Endothelial cell (in vitro differentiated cells): ENCODE results near the gene CRMP1. TPM values are rescaled to one million over a fixed set of nuclear protein-coding genes. Genes with fewer than 3 reads are reported as not detected.

Experiments used
- DNase-seq: peaks from one replicate; pipeline ENCODE4 v3.0.0; 2021; ENCODE audit warnings: low spot score
- H3K27ac Mint-ChIP-seq: one replicate; pipeline ENCODE4 v1.8.0; 2021; ENCODE audit warnings: mixed read lengths, inconsistent platforms; ENCODE audit not compliant: unreplicated experiment
- H3K27me3 Mint-ChIP-seq: one replicate; pipeline ENCODE4 v1.8.0; 2021; ENCODE audit warnings: mild to moderate bottlenecking, moderate library complexity, mixed read lengths, inconsistent platforms; ENCODE audit not compliant: unreplicated experiment
- H3K36me3 Mint-ChIP-seq: one replicate; pipeline ENCODE4 v1.8.0; 2021; ENCODE audit warnings: mild to moderate bottlenecking, low read depth, mixed read lengths, inconsistent platforms; ENCODE audit not compliant: unreplicated experiment
- H3K4me1 Mint-ChIP-seq: one replicate; pipeline ENCODE4 v1.8.0; 2021; ENCODE audit warnings: mild to moderate bottlenecking, mixed read lengths, inconsistent platforms; ENCODE audit not compliant: unreplicated experiment
- H3K4me3 Mint-ChIP-seq: one replicate; pipeline ENCODE4 v1.8.0; 2021; ENCODE audit warnings: mild to moderate bottlenecking, mixed read lengths, inconsistent platforms; ENCODE audit not compliant: unreplicated experiment
- H3K9me3 Mint-ChIP-seq: one replicate; pipeline ENCODE4 v1.8.0; 2021; ENCODE audit warnings: mixed read lengths, inconsistent platforms; ENCODE audit not compliant: unreplicated experiment
- long read RNA-seq: library from polyadenylated mRNA; unstranded; transcript quantifications from one replicate; pipeline ENCODE4 v2.0.0, GENCODE V29; 2020; ENCODE audit not compliant: unreplicated experiment
- total RNA-seq: library from RNA; stranded (reverse); fragmentation: NEBNext Ultra II Directional; extraction: Animal tissue kit (Norgen Biotek cat#: 25700); gene quantifications from one replicate; pipeline ENCODE4 v1.2.1, GENCODE V29; 2021; ENCODE audit not compliant: unreplicated experiment
- TF ChIP-seq, protein P1 (sequence below): fragments of 200-600 bp; sonication (generic); IDR thresholded peaks from one replicate; pipeline ENCODE4 v1.5.0; 2021; ENCODE audit warnings: antibody characterized with exemption; ENCODE audit not compliant: unreplicated experiment

CRMP1 gene
- 71.2 TPM for total RNA-seq
- long read RNA-seq, transcript CRMP1-202 (14 exons, 2,911 nt), result major isoform, 65 of 75 reads
- long read RNA-seq, partial matches to known transcripts, result 3 of 75 reads
- long read RNA-seq, other reads (novel, unspliced or antisense), result 7 of 75 reads

DNA sequence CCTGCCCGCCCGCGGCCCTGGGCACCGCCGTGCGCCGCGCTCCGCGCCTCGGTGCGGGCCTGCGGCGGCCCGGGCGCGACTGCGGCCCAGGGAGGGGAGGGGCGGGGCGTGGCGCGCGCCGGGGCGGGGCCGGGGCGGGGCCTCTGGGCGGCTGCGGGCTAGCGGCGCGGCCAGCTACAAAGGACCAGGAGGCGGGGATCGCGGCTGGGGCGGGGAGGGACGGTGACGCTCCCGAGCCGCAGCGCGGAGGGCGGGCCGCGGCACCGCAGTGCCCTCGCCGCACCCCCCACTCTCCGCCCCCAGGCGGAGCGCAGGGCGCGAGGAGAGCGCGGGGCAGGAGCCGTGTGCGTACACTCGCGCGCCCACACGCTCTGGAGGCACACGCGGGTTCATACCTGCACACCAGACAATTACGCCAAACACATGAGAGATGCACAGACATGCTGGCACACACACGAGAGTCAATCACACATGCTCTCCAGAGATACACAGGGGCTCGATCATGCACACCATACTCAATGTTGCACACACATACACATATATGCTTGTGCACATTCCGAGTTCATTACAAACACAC is at the start of gene CRMP1:
CRMP1 (minus strand) TSS at position 83 of the 577 bp plus-strand sequence. CDS start 117 bp downstream, outside the sequence.
- H3K9me3 Mint-ChIP-seq, result no peaks in the 10 kb centered on the region
- H3K36me3 Mint-ChIP-seq, result peaks cover 8% of the 10 kb centered on the region
- peaks cover 29% of the 10 kb centered on the region for H3K27me3 Mint-ChIP-seq
- TF ChIP-seq, protein P1, sequence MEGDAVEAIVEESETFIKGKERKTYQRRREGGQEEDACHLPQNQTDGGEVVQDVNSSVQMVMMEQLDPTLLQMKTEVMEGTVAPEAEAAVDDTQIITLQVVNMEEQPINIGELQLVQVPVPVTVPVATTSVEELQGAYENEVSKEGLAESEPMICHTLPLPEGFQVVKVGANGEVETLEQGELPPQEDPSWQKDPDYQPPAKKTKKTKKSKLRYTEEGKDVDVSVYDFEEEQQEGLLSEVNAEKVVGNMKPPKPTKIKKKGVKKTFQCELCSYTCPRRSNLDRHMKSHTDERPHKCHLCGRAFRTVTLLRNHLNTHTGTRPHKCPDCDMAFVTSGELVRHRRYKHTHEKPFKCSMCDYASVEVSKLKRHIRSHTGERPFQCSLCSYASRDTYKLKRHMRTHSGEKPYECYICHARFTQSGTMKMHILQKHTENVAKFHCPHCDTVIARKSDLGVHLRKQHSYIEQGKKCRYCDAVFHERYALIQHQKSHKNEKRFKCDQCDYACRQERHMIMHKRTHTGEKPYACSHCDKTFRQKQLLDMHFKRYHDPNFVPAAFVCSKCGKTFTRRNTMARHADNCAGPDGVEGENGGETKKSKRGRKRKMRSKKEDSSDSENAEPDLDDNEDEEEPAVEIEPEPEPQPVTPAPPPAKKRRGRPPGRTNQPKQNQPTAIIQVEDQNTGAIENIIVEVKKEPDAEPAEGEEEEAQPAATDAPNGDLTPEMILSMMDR, result no peak
- peak; percentile 40 for DNase-seq
- peak within 1 kb of the TSS; percentile 68 for H3K4me3 Mint-ChIP-seq
- peaks cover 23% of the 10 kb centered on the region for H3K4me1 Mint-ChIP-seq
- H3K27ac Mint-ChIP-seq, result peak within 1 kb of the TSS; percentile 67

DNA sequence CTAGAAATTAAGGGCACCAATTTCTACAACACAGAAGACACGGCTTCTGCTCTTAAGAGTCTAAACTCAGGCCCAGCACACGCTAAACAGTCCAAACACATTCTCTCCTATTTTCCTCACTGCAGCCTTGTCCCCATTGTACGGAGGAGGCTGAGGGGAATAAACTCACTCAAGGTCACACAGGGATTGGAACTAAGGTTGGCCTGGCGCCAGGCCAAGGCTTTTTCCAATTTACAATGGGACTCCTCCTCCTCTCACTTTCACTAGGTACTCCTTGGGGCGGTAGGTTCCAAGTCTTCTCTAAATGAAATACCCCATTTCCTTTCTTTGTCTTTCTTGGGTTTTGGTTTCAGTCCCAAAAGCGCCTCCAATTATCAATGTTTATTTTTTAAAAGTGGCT is 48.7 kb upstream of the CRMP1 start:
- peaks cover 6% of the 10 kb centered on the region for H3K36me3 Mint-ChIP-seq
- H3K27me3 Mint-ChIP-seq, result peaks cover 10% of the 10 kb centered on the region

DNA sequence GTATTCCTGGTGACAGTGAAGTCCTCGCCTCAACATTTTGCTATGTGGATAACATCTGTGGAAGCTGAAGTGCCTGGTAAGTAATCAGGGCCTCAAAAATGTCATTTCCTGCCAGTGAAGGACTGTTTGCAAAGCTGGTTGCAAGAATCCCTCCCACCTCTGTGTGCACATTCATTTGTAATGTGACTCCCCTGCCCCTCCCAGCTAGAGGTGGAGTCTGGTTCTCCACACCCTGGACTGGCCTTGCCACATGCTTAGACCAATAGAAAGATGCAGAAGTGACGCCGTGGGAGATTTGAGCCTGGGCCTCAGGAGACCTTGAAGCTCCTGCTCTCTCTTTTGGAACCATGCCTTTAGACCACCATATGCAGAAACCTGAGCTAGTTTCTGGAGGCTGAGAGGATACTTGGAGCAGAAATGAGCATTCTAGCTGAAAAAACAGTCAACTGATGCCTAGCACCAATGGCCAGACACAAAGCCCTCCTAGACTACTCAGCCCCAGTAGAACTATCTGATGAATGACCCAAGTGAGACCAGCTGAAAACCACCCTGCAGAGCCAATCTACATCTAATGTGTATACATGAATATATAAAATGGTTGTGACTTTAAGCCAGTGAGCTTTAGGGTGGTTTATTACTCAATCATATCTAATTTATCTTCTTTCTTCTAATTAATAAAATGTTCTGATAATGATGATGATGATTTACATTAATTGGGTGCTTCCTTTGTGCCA is 47.8 kb upstream of the CRMP1 start:
- Mint-ChIP-seq H3K27ac (no peak overlapping the region), H3K9me3 (no peaks in the 10 kb centered on the region), H3K36me3 (peaks cover 4% of the 10 kb centered on the region), H3K27me3 (peaks cover 10% of the 10 kb centered on the region), H3K4me1 (peaks cover 22% of the 10 kb centered on the region), H3K4me3 (no peak overlapping the region)
- TF ChIP-seq, protein P1, result no peak
- DNase-seq, result no peak

More for the DNA sequence above, 48.7 kb upstream of the CRMP1 start:
- DNase-seq, result no peak
- Mint-ChIP-seq H3K4me3 (no peak overlapping the region), H3K4me1 (peaks cover 22% of the 10 kb centered on the region), H3K9me3 (no peaks in the 10 kb centered on the region), H3K27ac (no peak overlapping the region)
- TF ChIP-seq, protein P1, result no peak

- TF ChIP-seq, protein P1, result no peak
- H3K4me1 Mint-ChIP-seq, result peaks cover 12% of the 10 kb centered on the region
- no peak for DNase-seq
- no peak overlapping the region for H3K4me3 Mint-ChIP-seq
- no peaks in the 10 kb centered on the region for H3K9me3 Mint-ChIP-seq
- no peak overlapping the region for H3K27ac Mint-ChIP-seq
- peaks cover 8% of the 10 kb centered on the region for H3K27me3 Mint-ChIP-seq
- peaks cover 3% of the 10 kb centered on the region for H3K36me3 Mint-ChIP-seq
Observed at GRCh38 chr4:5933996-5934831, 41.3 kb upstream of the CRMP1 start.
